GM23338 (cell line): ENCODE results near the gene ECPAS. TPM values are rescaled to one million over a fixed set of nuclear protein-coding genes. Genes with fewer than 3 reads are reported as not detected.

Experiments used
- ATAC-seq: fragments of 200-7000 bp; cut with Tn5 transposase; 3 replicates; pipeline ENCODE4 v1.9.1; 2020
- DNase-seq: peaks from one replicate; pipeline ENCODE4 v3.0.0-alpha.2; 2015; ENCODE audit warnings: low spot score
- H2AFZ ChIP-seq: fragments of 200-600 bp; sonication (generic); 2 replicates; pipeline ENCODE4 v1.8.0; 2016; ENCODE audit warnings: antibody characterized with exemption, mild to moderate bottlenecking, moderate library complexity
- H3F3A ChIP-seq: fragments of 200-600 bp; sonication (generic); replicated peaks from 2 replicates; pipeline ENCODE4 v1.8.0; 2017; ENCODE audit warnings: antibody characterized with exemption, mixed run types, low read depth
- H3K27ac ChIP-seq: fragments of 200-600 bp; sonication (generic); 2 replicates; pipeline ENCODE4 v1.6.1; 2016; ENCODE audit warnings: low read depth
- H3K27me3 ChIP-seq: fragments of 200-600 bp; sonication (generic); 2 replicates; pipeline ENCODE4 v1.8.0; 2016; ENCODE audit warnings: mild to moderate bottlenecking, mixed run types, moderate library complexity; ENCODE audit not compliant: insufficient read depth
- H3K36me3 ChIP-seq: fragments of 200-600 bp; sonication (generic); 2 replicates; pipeline ENCODE4 v1.8.0; 2016; ENCODE audit warnings: mild to moderate bottlenecking; ENCODE audit not compliant: insufficient read depth
- H3K4me1 ChIP-seq: fragments of 200-600 bp; sonication (generic); 2 replicates; pipeline ENCODE4 v1.8.0; 2016; ENCODE audit warnings: mild to moderate bottlenecking, moderate library complexity; ENCODE audit not compliant: insufficient read depth
- H3K4me2 ChIP-seq: fragments of 200-600 bp; sonication (generic); 2 replicates; pipeline ENCODE4 v1.7.1; 2017; ENCODE audit warnings: mixed run types
- H3K4me3 ChIP-seq: fragments of 200-600 bp; sonication (generic); 2 replicates; pipeline ENCODE4 v1.6.1; 2016; ENCODE audit warnings: mixed run types
- H3K79me2 ChIP-seq: fragments of 200-600 bp; sonication (generic); replicated peaks from 2 replicates; pipeline ENCODE4 v1.8.0; 2017; ENCODE audit warnings: mild to moderate bottlenecking; ENCODE audit not compliant: insufficient read depth
- H3K9me2 ChIP-seq: fragments of 200-600 bp; sonication (generic); 2 replicates; pipeline ENCODE4 v1.8.0; 2017; ENCODE audit not compliant: insufficient read depth
- H4K20me1 ChIP-seq: fragments of 200-600 bp; sonication (generic); replicated peaks from 2 replicates; pipeline ENCODE4 v1.8.0; 2017; ENCODE audit warnings: mild to moderate bottlenecking; ENCODE audit not compliant: insufficient read depth
- H3K27ac Mint-ChIP-seq: 2 replicates; pipeline ENCODE4 v1.8.0; 2020; ENCODE audit warnings: inconsistent platforms, mild to moderate bottlenecking, moderate library complexity, mixed read lengths
- H3K27me3 Mint-ChIP-seq: 3 replicates; pipeline ENCODE4 v1.8.0; 2022; ENCODE audit warnings: low read depth, mild to moderate bottlenecking, moderate library complexity, mixed read lengths, inconsistent platforms; ENCODE audit not compliant: insufficient read depth, poor library complexity
- H3K36me3 Mint-ChIP-seq: 3 replicates; pipeline ENCODE4 v1.8.0; 2021; ENCODE audit warnings: low read depth, mild to moderate bottlenecking, inconsistent platforms, moderate library complexity, mixed read lengths
- H3K4me1 Mint-ChIP-seq: 3 replicates; pipeline ENCODE4 v1.8.0; 2020; ENCODE audit warnings: mild to moderate bottlenecking, inconsistent platforms, mixed read lengths
- H3K4me3 Mint-ChIP-seq: 3 replicates; pipeline ENCODE4 v1.8.0; 2021; ENCODE audit warnings: moderate library complexity, mild to moderate bottlenecking, inconsistent platforms, mixed read lengths
- H3K9me3 Mint-ChIP-seq: 3 replicates; pipeline ENCODE4 v1.8.0; 2020; ENCODE audit warnings: moderate library complexity, mild to moderate bottlenecking, inconsistent platforms, mixed read lengths
- EZH2 ChIP-seq: fragments of 200-600 bp; sonication (generic); IDR thresholded peaks from one replicate; pipeline ENCODE4 v1.8.0; 2017; ENCODE audit warnings: antibody characterized with exemption, mild to moderate bottlenecking, low read depth; ENCODE audit not compliant: unreplicated experiment
- REST ChIP-seq: IDR thresholded peaks from one replicate; pipeline ENCODE4 v1.6.1; 2018; ENCODE audit warnings: antibody characterized with exemption; ENCODE audit not compliant: unreplicated experiment
- ZNF331 ChIP-seq: fragments of 250-450 bp; sonication (Bioruptor Pico); IDR thresholded peaks from 2 replicates; pipeline ENCODE4 v1.5.0; 2020; ENCODE audit warnings: low read depth, mild to moderate bottlenecking, moderate library complexity
- ZNF462 ChIP-seq: fragments of 250-450 bp; sonication (Bioruptor Pico); IDR thresholded peaks from 2 replicates; pipeline ENCODE4 v1.5.0; 2020; ENCODE audit warnings: mild to moderate bottlenecking, moderate library complexity
- polyA plus RNA-seq: library from polyadenylated mRNA; unstranded; fragments of >200 nt; fragmentation: Nextera tagmentation; extraction: Ambion mirVana; gene quantifications from 2 replicates; pipeline ENCODE4 v1.2.1, GENCODE V29; 2016
- total RNA-seq: library from RNA; depleted of rRNA; stranded (reverse); fragments of >200 nt; shearing (Covaris generic); gene quantifications from 2 replicates; pipeline ENCODE4 v1.2.3, GENCODE V29; 2014

ECPAS gene
- total and polyA plus RNA-seq, 2 experiments from 2014 or later = 51.4 to 104 TPM

- Histone ChIP-seq H2AFZ (no peak overlapping the region), H3K4me2 (no peak overlapping the region), H3F3A (no peaks in the 10 kb centered on the region), H3K27me3 (no peaks in the 10 kb centered on the region), H3K4me3 (no peak overlapping the region), H3K4me1 (no peaks in the 10 kb centered on the region), H4K20me1 (no peaks in the 10 kb centered on the region; the same call in none of the 2 replicates), H3K9me2 (no peaks in the 10 kb centered on the region), H3K36me3 (peaks cover 54% of the 10 kb centered on the region), H3K79me2 (no peaks in the 10 kb centered on the region), H3K27ac (no peak overlapping the region)
- Mint-ChIP-seq H3K9me3 (no peaks in the 10 kb centered on the region), H3K36me3 (peaks cover 75% of the 10 kb centered on the region), H3K4me1 (no peaks in the 10 kb centered on the region), H3K27me3 (no peaks in the 10 kb centered on the region), H3K4me3 (no peak overlapping the region), H3K27ac (no peak overlapping the region)
- no peak for DNase-seq
- TF ChIP-seq ZNF331 (CRISPR knock-in tag) = no peak
- no peak for TF ChIP-seq ZNF462 (CRISPR knock-in tag)
- no peak for TF ChIP-seq EZH2
- no peak for TF ChIP-seq REST
- ATAC-seq = no peak
Measured at GRCh38 chr9:111372297-111372696, 111.9 kb downstream of the ECPAS start.
